Measurements from ENCODE around the gene SLMAP.

Gene SLMAP

DNA sequence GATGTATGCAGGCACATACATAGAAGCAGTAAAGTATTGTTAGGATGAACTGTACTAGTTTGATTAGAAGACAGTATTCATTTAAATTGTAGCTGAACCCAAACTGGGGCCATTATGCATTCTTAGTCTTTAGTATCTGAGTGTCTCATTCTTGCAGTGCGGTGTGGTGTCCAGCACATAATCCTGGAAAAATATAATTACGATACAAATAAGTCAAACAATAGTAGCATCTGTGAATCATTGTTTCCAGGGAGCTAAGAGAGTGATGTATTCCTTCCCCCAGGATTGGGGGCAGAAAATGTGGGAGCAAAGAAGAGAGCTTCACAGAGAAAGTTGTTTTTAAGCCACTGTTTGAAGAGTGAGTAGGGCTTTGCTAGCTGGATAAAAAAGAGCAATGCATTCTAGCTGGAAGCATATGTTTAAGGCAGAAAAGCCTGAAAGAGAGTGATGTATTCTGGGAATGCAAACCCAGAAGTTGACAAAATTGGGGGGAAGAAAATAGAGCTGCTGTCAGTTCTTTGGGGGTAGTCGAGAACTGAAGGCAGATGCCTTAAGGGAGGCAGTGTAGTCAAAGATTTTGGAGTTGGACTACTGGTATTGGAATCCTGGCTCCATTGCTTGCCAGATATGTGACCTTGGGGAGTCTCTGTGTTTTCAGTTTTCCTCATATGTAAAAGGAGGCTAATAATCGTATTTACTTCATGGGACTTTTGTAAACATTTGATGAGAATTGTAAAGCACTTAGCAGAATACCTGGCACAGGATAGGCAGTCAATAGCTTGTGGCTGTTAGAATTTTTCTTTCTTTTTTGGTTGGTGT, 14.1 kb downstream of the SLMAP start:
- Histone ChIP-seq H4K20me1 (ENCODE audit: low read depth, low read length) (no peaks in the 10 kb centered on the region), H3K27ac (ENCODE audit: low read depth, low read length) (no peak overlapping the region), H3K4me2 (ENCODE audit: low read depth, low read length, poor library complexity, severe bottlenecking) (no peak overlapping the region), H3K36me3 (ENCODE audit: low read length) (no peaks in the 10 kb centered on the region), H3K27me3 (ENCODE audit: low read length) (no peaks in the 10 kb centered on the region), H3K79me2 (ENCODE audit: insufficient read depth, low read length) (peaks cover 94% of the 10 kb centered on the region), H3K4me3 (ENCODE audit: insufficient read depth, low read length, poor library complexity, severe bottlenecking) (no peak overlapping the region), H2AFZ (ENCODE audit: low read depth, low read length, severe bottlenecking) (no peak overlapping the region), H3K9me2 (replicated peaks; ENCODE audit: insufficient read depth, low read length) (no peaks in the 10 kb centered on the region), H3K9me3 (ENCODE audit: insufficient read depth, low read length) (no peaks in the 10 kb centered on the region), H3F3A (ENCODE audit: insufficient read depth) (no peaks in the 10 kb centered on the region; the same call in 1 of the 2 replicates), H3K9ac (ENCODE audit: low read length) (no peak overlapping the region)
- TF ChIP-seq, protein P1, sequence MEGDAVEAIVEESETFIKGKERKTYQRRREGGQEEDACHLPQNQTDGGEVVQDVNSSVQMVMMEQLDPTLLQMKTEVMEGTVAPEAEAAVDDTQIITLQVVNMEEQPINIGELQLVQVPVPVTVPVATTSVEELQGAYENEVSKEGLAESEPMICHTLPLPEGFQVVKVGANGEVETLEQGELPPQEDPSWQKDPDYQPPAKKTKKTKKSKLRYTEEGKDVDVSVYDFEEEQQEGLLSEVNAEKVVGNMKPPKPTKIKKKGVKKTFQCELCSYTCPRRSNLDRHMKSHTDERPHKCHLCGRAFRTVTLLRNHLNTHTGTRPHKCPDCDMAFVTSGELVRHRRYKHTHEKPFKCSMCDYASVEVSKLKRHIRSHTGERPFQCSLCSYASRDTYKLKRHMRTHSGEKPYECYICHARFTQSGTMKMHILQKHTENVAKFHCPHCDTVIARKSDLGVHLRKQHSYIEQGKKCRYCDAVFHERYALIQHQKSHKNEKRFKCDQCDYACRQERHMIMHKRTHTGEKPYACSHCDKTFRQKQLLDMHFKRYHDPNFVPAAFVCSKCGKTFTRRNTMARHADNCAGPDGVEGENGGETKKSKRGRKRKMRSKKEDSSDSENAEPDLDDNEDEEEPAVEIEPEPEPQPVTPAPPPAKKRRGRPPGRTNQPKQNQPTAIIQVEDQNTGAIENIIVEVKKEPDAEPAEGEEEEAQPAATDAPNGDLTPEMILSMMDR (IDR thresholded peaks at IDR 0.05; ENCODE audit: insufficient read depth, low read length, poor library complexity, severe bottlenecking): no peak
- TF ChIP-seq EZH2phosphoT487 (conservative IDR thresholded peaks at IDR 0.05; ENCODE audit: low read length): no peak

- Histone ChIP-seq H3K27me3 (ENCODE audit: low read length) (no peaks in the 10 kb centered on the region), H2AFZ (ENCODE audit: low read depth, low read length, severe bottlenecking) (no peak overlapping the region), H3F3A (ENCODE audit: insufficient read depth) (no peaks in the 10 kb centered on the region; the same call in 1 of the 2 replicates), H3K4me2 (ENCODE audit: low read depth, low read length, poor library complexity, severe bottlenecking) (no peak overlapping the region), H3K27ac (ENCODE audit: low read depth, low read length) (no peak overlapping the region), H3K9me2 (replicated peaks; ENCODE audit: insufficient read depth, low read length) (no peaks in the 10 kb centered on the region), H3K36me3 (ENCODE audit: low read length) (no peaks in the 10 kb centered on the region), H3K79me2 (ENCODE audit: insufficient read depth, low read length) (peaks cover 89% of the 10 kb centered on the region), H3K9ac (ENCODE audit: low read length) (no peak overlapping the region), H3K4me3 (ENCODE audit: insufficient read depth, low read length, poor library complexity, severe bottlenecking) (no peak overlapping the region), H4K20me1 (ENCODE audit: low read depth, low read length) (no peaks in the 10 kb centered on the region), H3K9me3 (ENCODE audit: insufficient read depth, low read length) (no peaks in the 10 kb centered on the region)
- no peak for TF ChIP-seq EZH2phosphoT487 (conservative IDR thresholded peaks at IDR 0.05; ENCODE audit: low read length)
- TF ChIP-seq, protein P1 (IDR thresholded peaks at IDR 0.05; ENCODE audit: insufficient read depth, low read length, poor library complexity, severe bottlenecking): no peak
Observed at GRCh38 chr3:57772251-57772650, 16.1 kb downstream of the SLMAP start.

GRCh38 chr3:57777774-57778173, 21.7 kb downstream of the SLMAP start:
- no peak overlapping the region for H3K4me2 ChIP-seq (ENCODE audit: low read depth, low read length, poor library complexity, severe bottlenecking)

More at GRCh38 chr3:57777774-57778173, 21.7 kb downstream of the SLMAP start:
- TF ChIP-seq EZH2phosphoT487 (conservative IDR thresholded peaks at IDR 0.05; ENCODE audit: low read length): no peak
- TF ChIP-seq, protein P1 (IDR thresholded peaks at IDR 0.05; ENCODE audit: insufficient read depth, low read length, poor library complexity, severe bottlenecking): no peak
- H4K20me1 ChIP-seq (ENCODE audit: low read depth, low read length): 0 out of 2 replicates have a peak, but pooled peaks cover 4% of the 10 kb centered on the region
- H2AFZ ChIP-seq (ENCODE audit: low read depth, low read length, severe bottlenecking): no peak overlapping the region
- no peak overlapping the region for H3K4me3 ChIP-seq (ENCODE audit: insufficient read depth, low read length, poor library complexity, severe bottlenecking)
- no peaks in the 10 kb centered on the region for H3K27me3 ChIP-seq (ENCODE audit: low read length)
- H3F3A ChIP-seq (ENCODE audit: insufficient read depth): no peaks in the 10 kb centered on the region; the same call in 1 of the 2 replicates
- H3K9me2 ChIP-seq (replicated peaks; ENCODE audit: insufficient read depth, low read length): no peaks in the 10 kb centered on the region
- H3K9me3 ChIP-seq (ENCODE audit: insufficient read depth, low read length): no peaks in the 10 kb centered on the region
- peaks cover 5% of the 10 kb centered on the region; the same call in 1 of the 2 replicates for H3K36me3 ChIP-seq (ENCODE audit: low read length)
- no peak overlapping the region for H3K9ac ChIP-seq (ENCODE audit: low read length)
- H3K79me2 ChIP-seq (ENCODE audit: insufficient read depth, low read length): peaks cover 84% of the 10 kb centered on the region
- H3K27ac ChIP-seq (ENCODE audit: low read depth, low read length): peak overlapping the region; percentile 28; the same call in 1 of the 2 replicates
